HepG2 (cell line): ENCODE results near the gene TAF3. TPM values are rescaled to one million over a fixed set of nuclear protein-coding genes. Genes with fewer than 3 reads are reported as not detected.

ENCODE experiments used
- ATAC-seq: fragments of 200-7000 bp; cut with Tn5 transposase; 3 replicates; pipeline ENCODE4 v1.9.1; 2020; ENCODE audit warnings: mild to moderate bottlenecking, moderate library complexity
- BruUV-seq: library from RNA; stranded (reverse); fragments of 400-500 nt; replicated peaks from 2 replicates; lab custom pipeline; 2021; lab: Mats Ljungman, UMichigan
- CTCF ChIA-PET: fragments of 300-600 bp; formaldehyde crosslinking; extraction: SDS; loops from one replicate; lab custom pipeline; 2021; ENCODE audit warnings: low total read pairs, inconsistent platforms, low intra/inter-chr PET ratio; lab: Yijun Ruan, JAX
- POLR2A ChIA-PET: fragments of 350-600 bp; sonication (Branson Sonifier 250); formaldehyde crosslinking; loops from one replicate; lab custom pipeline; 2020; ENCODE audit warnings: antibody characterized with exemption, inconsistent platforms; lab: Yijun Ruan, JAX
- DNase-seq: peaks from one replicate; pipeline ENCODE4 v3.0.0-alpha.2; 2015; ENCODE audit warnings: low spot score
- FAIRE-seq: peaks from 3 replicates; lab custom pipeline; 2011; peaks lifted over from hg19 to GRCh38; lab: Jason Lieb, UNC
- H2AFZ ChIP-seq: one replicate; pipeline ENCODE4 v1.6.1; 2011; ENCODE audit warnings: low read length, inconsistent platforms
- H3K27ac ChIP-seq: fragments of 300-600 bp; 3 replicates; pipeline ENCODE4 v1.8.0; 2011; ENCODE audit warnings: mixed run types, mild to moderate bottlenecking, mixed read lengths, low read length, inconsistent platforms; ENCODE audit not compliant: insufficient read depth; ENCODE audit errors: extremely low read length
- H3K27me3 ChIP-seq, 2 experiments: fragments of 200-600 bp in 1 of 2; 2 replicates in 1 of 2; 3 replicates in 1 of 2; pipeline versions ENCODE4 v1.6.0 to v1.8.0; 2011; ENCODE audit warnings: low read length in 2 of 2, mild to moderate bottlenecking in 2 of 2, moderate library complexity in 2 of 2, inconsistent platforms in 1 of 2; ENCODE audit not compliant: insufficient read depth in 2 of 2, control insufficient read depth in 1 of 2
- H3K36me3 ChIP-seq, 2 experiments: fragments of 200-600 bp in 1 of 2; replicated peaks in 1 of 2; 2 replicates in 1 of 2; 3 replicates in 1 of 2; pipeline versions ENCODE4 v1.5.1 to v1.8.0; 2011; ENCODE audit warnings: low read length in 2 of 2, inconsistent platforms in 1 of 2; ENCODE audit not compliant: insufficient read depth in 2 of 2, control insufficient read depth in 1 of 2
- H3K4me1 ChIP-seq: 2 replicates; pipeline ENCODE4 v1.5.1; 2012; ENCODE audit warnings: low read length, inconsistent platforms; ENCODE audit not compliant: insufficient read depth
- H3K4me2 ChIP-seq: 2 replicates; pipeline ENCODE4 v1.6.0; 2011; ENCODE audit warnings: low read depth, low read length, inconsistent platforms
- H3K4me3 ChIP-seq, 3 experiments: fragments of 200-600 bp in 1 of 3; sonication (generic), shearing (Covaris generic) in 1 of 3; replicated peaks in 1 of 3; 2 replicates each; pipeline ENCODE4 v1.5.1; 2011 to 2016; ENCODE audit warnings: low read length in 3 of 3, inconsistent platforms in 2 of 3, low read depth in 2 of 3, mild to moderate bottlenecking in 2 of 3, control low read depth in 1 of 3, mixed read lengths in 1 of 3; ENCODE audit not compliant: insufficient read depth in 1 of 3
- H3K79me2 ChIP-seq: one replicate; pipeline ENCODE4 v1.6.1; 2011; ENCODE audit warnings: low read length, inconsistent platforms; ENCODE audit not compliant: insufficient read depth
- H3K9ac ChIP-seq: 2 replicates; pipeline ENCODE4 v1.6.0; 2011; ENCODE audit warnings: mild to moderate bottlenecking, low read depth, low read length, inconsistent platforms; ENCODE audit not compliant: insufficient read depth
- H3K9me3 ChIP-seq: 2 replicates; pipeline ENCODE4 v1.5.1; 2012; ENCODE audit warnings: mild to moderate bottlenecking, low read length
- H4K20me1 ChIP-seq: 2 replicates; pipeline ENCODE4 v1.6.0; 2011; ENCODE audit warnings: inconsistent platforms, mild to moderate bottlenecking, low read length, moderate library complexity; ENCODE audit not compliant: insufficient read depth
- CSRNP1 ChIP-seq: sonication (generic); formaldehyde crosslinking; IDR thresholded peaks from 2 replicates; pipeline ENCODE4 v1.8.1; 2023; ENCODE audit warnings: mild to moderate bottlenecking, missing genetic modification reagents
- DRAP1 ChIP-seq: IDR thresholded peaks from 2 replicates; pipeline ENCODE4 v1.6.1; 2016; ENCODE audit warnings: missing genetic modification reagents, missing compliant biosample characterization
- HMG20A ChIP-seq: IDR thresholded peaks from 2 replicates; pipeline ENCODE4 v1.6.1; 2016; ENCODE audit warnings: borderline replicate concordance
- HMG20B ChIP-seq: conservative IDR thresholded peaks from 2 replicates; pipeline ENCODE4 v1.6.1; 2016; ENCODE audit warnings: missing genetic modification reagents, missing compliant biosample characterization
- JUN ChIP-seq: sonication (generic); formaldehyde crosslinking; IDR thresholded peaks from 2 replicates; pipeline ENCODE4 v1.4.0; 2020; ENCODE audit warnings: mild to moderate bottlenecking, missing genetic modification reagents
- JUND ChIP-seq: sonication (generic); formaldehyde crosslinking; IDR thresholded peaks from 2 replicates; pipeline ENCODE4 v1.8.0; 2022; ENCODE audit warnings: mild to moderate bottlenecking, missing genetic modification reagents
- SIX4 ChIP-seq: sonication (generic); formaldehyde crosslinking; IDR thresholded peaks from 2 replicates; pipeline ENCODE4 v1.4.0; 2020; ENCODE audit warnings: missing genetic modification reagents
- ZFYVE20 ChIP-seq: sonication (generic); formaldehyde crosslinking; IDR thresholded peaks from 2 replicates; pipeline ENCODE4 v1.8.0; 2023; ENCODE audit warnings: low read depth, mild to moderate bottlenecking, moderate library complexity, missing genetic modification reagents, borderline replicate concordance
- ZNF326 ChIP-seq: sonication (generic); formaldehyde crosslinking; IDR thresholded peaks from 2 replicates; pipeline ENCODE4 v1.4.0; 2020; ENCODE audit warnings: missing genetic modification reagents, borderline replicate concordance
- ZNF75D ChIP-seq: sonication (generic); formaldehyde crosslinking; IDR thresholded peaks from 2 replicates; pipeline ENCODE4 v1.8.1; 2023; ENCODE audit warnings: missing genetic modification reagents, mild to moderate bottlenecking, borderline replicate concordance
- WGBS: methylation state at CpG from one replicate; pipeline ENCODE4 v1.1.6; 2017; ENCODE audit warnings: low lambda C conversion rate; 5-methylcytosine and 5-hydroxymethylcytosine counted together
- in situ Hi-C: cut with HindIII; loops from 2 replicates; pipeline ENCODE4 v1.10.0; 2017; ENCODE audit warnings: low pct_unique_long_range_greater_than_20kb; ENCODE audit not compliant: extremely low pct_ligation_motif_present
- intact Hi-C: fragments of 100-400 bp; cut with micrococcal nuclease; formaldehyde crosslinking; loops from one replicate; pipeline ENCODE4 v1.10.0; 2022; ENCODE audit not compliant: unreplicated experiment
- polyA plus RNA-seq, 8 experiments: library from polyadenylated mRNA; depleted of rRNA in 3 of 8; stranded (reverse) in 7 of 8; unstranded in 1 of 8; fragments of >200 nt; fragmentation: Illumina TruSeq in 4 of 8; extraction: Trizol in 4 of 8; gene quantifications; 2 replicates each; pipeline versions ENCODE4 v1.2.1 to v1.2.3, GENCODE V29; 2011 to 2016; ENCODE audit warnings: low read depth in 4 of 8, missing spikeins in 1 of 8, mixed read lengths in 1 of 8; ENCODE audit not compliant: insufficient read depth in 1 of 8
- total RNA-seq, 5 experiments: library from RNA; depleted of rRNA; stranded (reverse); fragments of >200 nt; fragmentation: Illumina TruSeq; extraction: Trizol; gene quantifications; 2 replicates each; pipeline ENCODE4 v1.2.3, GENCODE V29; 2016; ENCODE audit warnings: low read depth in 1 of 5
- TF ChIP-seq, protein P1 (sequence below): sonication (generic); formaldehyde crosslinking; IDR thresholded peaks from 2 replicates; pipeline ENCODE4 v1.4.0; 2020; ENCODE audit warnings: missing genetic modification reagents

Gene TAF3
- total and polyA plus RNA-seq, 2 of the 13 experiments (the other 11 are each of a cell fraction or from before 2014, with no cell fraction given) = 1.7 to 2.9 TPM

- Histone ChIP-seq H3K27ac (no peak overlapping the region), H3K9me3 (no peaks in the 10 kb centered on the region), H3K9ac (no peak overlapping the region), H3K36me3 (peaks cover 0 to 3% of the 10 kb centered on the region in 2 experiments; a peak in 3 of 5 replicates), H3K4me3 (no peak overlapping the region), H4K20me1 (no peaks in the 10 kb centered on the region), H3K79me2 (peaks cover 15% of the 10 kb centered on the region), H2AFZ (no peak overlapping the region), H3K4me2 (no peak overlapping the region), H3K4me1 (no peaks in the 10 kb centered on the region), H3K27me3 (no peaks in the 10 kb centered on the region; a peak in 1 of 5 replicates)
- ATAC-seq = no peak
- in situ Hi-C loops (no loop called here), intact Hi-C loops (no loop called here)
- ChIA-PET CTCF (no interaction called here), POLR2A (interaction anchor here (1.5 kb wide), 1 partner anchor 18 kb away, joined by 3 read pairs; the partner anchor contains the start of gene TAF3)
- TF ChIP-seq SIX4 (CRISPR knock-in tag) (no peak), CSRNP1 (CRISPR knock-in tag) (no peak), HMG20B (CRISPR knock-in tag) (no peak), DRAP1 (no peak), ZFYVE20 (no peak), HMG20A (CRISPR knock-in tag) (no peak), JUND (CRISPR knock-in tag) (no peak), ZNF326 (CRISPR knock-in tag) (no peak), ZNF75D (CRISPR knock-in tag) (no peak), JUN (CRISPR knock-in tag) (no peak)
- TF ChIP-seq, protein P1, sequence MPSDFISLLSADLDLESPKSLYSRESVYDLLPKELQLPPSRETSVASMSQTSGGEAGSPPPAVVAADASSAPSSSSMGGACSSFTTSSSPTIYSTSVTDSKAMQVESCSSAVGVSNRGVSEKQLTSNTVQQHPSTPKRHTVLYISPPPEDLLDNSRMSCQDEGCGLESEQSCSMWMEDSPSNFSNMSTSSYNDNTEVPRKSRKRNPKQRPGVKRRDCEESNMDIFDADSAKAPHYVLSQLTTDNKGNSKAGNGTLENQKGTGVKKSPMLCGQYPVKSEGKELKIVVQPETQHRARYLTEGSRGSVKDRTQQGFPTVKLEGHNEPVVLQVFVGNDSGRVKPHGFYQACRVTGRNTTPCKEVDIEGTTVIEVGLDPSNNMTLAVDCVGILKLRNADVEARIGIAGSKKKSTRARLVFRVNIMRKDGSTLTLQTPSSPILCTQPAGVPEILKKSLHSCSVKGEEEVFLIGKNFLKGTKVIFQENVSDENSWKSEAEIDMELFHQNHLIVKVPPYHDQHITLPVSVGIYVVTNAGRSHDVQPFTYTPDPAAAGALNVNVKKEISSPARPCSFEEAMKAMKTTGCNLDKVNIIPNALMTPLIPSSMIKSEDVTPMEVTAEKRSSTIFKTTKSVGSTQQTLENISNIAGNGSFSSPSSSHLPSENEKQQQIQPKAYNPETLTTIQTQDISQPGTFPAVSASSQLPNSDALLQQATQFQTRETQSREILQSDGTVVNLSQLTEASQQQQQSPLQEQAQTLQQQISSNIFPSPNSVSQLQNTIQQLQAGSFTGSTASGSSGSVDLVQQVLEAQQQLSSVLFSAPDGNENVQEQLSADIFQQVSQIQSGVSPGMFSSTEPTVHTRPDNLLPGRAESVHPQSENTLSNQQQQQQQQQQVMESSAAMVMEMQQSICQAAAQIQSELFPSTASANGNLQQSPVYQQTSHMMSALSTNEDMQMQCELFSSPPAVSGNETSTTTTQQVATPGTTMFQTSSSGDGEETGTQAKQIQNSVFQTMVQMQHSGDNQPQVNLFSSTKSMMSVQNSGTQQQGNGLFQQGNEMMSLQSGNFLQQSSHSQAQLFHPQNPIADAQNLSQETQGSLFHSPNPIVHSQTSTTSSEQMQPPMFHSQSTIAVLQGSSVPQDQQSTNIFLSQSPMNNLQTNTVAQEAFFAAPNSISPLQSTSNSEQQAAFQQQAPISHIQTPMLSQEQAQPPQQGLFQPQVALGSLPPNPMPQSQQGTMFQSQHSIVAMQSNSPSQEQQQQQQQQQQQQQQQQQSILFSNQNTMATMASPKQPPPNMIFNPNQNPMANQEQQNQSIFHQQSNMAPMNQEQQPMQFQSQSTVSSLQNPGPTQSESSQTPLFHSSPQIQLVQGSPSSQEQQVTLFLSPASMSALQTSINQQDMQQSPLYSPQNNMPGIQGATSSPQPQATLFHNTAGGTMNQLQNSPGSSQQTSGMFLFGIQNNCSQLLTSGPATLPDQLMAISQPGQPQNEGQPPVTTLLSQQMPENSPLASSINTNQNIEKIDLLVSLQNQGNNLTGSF = no peak
- no peak for DNase-seq
- BruUV-seq = no TSS peak
- 93% methylated on average over 2 of the region's 2 CpGs for WGBS
- no peak for FAIRE-seq
Measured at GRCh38 chr10:7836571-7836970, 18.3 kb downstream of the TAF3 start.
